ENCODE results near the gene AGER. TPM values are rescaled to one million over a fixed set of nuclear protein-coding genes. Genes with fewer than 3 reads are reported as not detected.
"Not testable (repeated sequence)": the region's sequence is repeated elsewhere in the genome, so short reads cannot be mapped to it uniquely, and the experiment has no call there.

The AGER gene
- polyA plus RNA-seq, 6 donors from 2014 or later: 0.32 to 1.1 (median 0.63) TPM; not detected in 2

DNA sequence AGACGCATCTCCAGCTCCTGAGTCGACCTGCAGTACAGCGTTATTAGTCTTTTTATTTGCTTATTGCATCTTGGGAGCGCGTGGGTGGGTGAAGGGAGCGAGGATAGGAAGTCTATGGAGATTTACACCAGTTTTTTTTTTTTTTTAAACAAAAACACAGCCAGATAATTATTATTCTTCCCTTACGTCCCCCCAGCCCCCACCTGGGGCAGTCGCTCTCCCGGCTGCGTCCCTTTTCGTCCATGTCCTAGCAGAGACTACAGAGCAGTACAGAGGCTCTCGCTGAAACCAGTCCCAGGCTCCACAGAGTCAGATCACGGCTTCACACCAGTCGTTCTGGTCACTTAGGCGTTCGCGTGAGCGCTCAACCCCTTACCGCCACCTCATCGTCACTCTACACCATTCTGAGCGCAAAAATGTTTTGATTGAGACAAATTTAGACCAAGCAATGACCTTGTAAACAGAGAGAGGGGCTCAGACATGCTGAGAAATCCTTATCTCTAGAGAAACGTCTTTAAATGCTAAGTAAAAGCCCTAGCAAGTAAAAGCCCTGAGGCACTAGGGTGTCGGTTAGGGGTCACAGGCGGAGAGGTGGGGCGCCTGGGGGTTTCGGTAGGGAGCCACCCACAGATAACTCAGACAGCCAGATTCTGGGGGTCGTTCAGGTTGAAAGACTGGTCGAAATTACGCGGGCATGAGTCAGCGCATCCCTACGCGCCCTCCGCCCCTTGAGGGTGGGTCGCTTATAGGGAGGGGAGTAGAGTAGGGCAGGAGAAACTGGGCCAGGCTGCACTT is 31.1 kb downstream of the AGER start:
- peaks cover 0 to 8% (median 0%) of the 10 kb centered on the region in 7 donors for H3K9me3 Mint-ChIP-seq
- no peak for DNase-seq
- peaks cover 42 to 63% (median 59%) of the 10 kb centered on the region in 3 donors for H3K27me3 Mint-ChIP-seq
- no peak for ATAC-seq (ENCODE audit: low read depth in 2 of 2)
- peak overlapping the region; percentile 53 to 90 (median 77) for H3K4me3 Mint-ChIP-seq
- peak overlapping the region in 2 of 6 donors; percentile 42 to 71 for H3K27ac Mint-ChIP-seq
- peaks cover 53 to 63% (median 59%) of the 10 kb centered on the region in 3 donors for H3K4me1 Mint-ChIP-seq
- H3K36me3 Mint-ChIP-seq: peaks cover 0 to 18% of the 10 kb centered on the region in 2 donors

DNA sequence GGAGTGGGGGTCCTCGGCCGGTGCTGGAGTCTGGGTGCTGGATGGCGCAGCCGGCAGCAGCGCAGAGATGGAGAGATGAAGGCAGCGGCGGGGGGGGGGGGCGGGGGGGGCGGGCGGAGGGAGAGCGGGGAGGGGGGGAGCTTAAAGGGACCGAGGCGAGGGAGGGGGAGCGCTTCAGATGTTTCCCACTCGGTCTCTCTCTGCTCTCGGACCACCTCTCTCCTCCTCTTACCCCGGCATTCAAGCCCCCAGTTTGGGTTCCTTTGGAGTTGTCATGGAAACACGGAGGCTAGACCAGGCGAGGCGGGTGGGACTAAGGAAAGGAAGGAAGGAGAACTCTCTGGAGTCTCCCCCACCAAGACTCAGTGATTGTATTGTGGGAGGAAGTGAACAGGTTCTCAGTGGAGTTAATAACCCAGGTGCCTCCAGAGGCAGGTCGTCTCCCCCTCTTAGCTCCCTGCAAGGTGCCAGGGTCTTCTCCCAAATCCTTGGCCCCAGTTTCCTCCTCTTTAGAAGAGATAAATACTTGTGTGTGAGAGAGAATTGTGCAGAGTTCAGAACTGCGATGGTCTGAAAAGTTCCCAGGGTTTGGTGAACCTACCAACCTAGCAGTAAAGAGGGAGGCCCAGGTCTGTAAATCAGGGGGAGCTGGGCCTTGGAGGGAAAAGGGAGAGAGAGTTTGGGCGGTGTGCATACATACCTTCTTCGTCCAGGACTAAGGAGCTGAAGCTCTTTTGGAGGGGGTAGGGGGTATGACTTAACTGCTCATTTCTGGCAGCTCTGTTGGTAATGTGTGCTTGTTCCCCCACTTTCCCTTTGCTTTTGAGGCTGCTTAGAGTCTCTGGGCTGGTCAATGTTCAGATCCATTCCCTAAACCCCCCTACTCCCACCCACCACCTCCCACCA is 31.9 kb downstream of the AGER start, which contains the start of gene PRRT1:
Gene PRRT1, minus strand, starts transcription at position 77 of the 906 bp plus-strand sequence. CDS start 112 bp downstream, outside the sequence.
- peak within 1 kb of the TSS in 2 of 6 donors; percentile 54 to 73 for H3K27ac Mint-ChIP-seq
- peaks cover 53 to 66% (median 56%) of the 10 kb centered on the region in 3 donors for H3K4me1 Mint-ChIP-seq
- DNase-seq (no peak), ATAC-seq (ENCODE audit: low read depth in 2 of 2) (no peak)
- H3K36me3 Mint-ChIP-seq: peaks cover 0 to 10% of the 10 kb centered on the region in 2 donors
- peaks cover 50 to 71% (median 61%) of the 10 kb centered on the region in 3 donors for H3K27me3 Mint-ChIP-seq
- peaks cover 0 to 8% (median 0%) of the 10 kb centered on the region in 7 donors for H3K9me3 Mint-ChIP-seq
- peak within 1 kb of the TSS in 7 of 8 donors; percentile 53 to 82 (median 68) for H3K4me3 Mint-ChIP-seq

DNA sequence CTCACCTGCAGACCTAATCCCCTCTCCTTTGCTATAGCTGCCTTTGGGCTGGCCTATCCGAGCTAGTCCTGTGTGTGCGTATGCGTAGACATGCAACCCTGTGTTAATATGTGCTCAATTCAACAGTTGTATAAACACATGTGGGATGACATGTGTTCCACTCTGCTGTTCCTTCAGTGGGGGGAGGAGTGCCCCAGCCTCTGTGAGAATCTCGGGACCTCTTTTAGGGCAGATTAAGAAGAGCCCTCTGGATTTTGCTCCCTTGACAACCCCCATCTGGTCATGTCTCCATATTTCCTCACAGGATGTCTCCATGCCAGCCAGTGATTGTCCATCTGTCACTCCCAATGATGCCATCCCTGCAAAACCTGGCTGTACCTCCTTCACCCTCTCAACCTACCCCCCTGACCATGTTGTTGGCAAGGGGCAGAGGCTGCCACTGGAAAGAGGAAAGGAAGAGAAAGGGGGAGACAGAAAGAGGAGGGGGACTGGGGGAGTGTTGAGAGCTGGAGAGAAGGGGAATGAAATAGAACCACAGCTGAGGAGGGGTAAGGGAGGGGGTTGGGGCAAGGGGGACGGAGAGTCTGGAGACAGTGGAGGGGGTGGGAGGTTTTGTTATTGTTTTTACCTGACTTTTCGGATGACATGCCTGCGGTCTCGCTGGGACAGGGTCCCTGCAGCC is 32.7 kb downstream of the AGER start:
- DNase-seq (no peak), ATAC-seq (ENCODE audit: low read depth in 2 of 2) (no peak)
- Mint-ChIP-seq H3K36me3 (peaks cover 0 to 10% of the 10 kb centered on the region in 2 donors), H3K4me3 (peak overlapping the region in 3 of 8 donors; percentile 9 to 65 (median 29)), H3K27ac (peak overlapping the region in 2 of 6 donors; percentile 54 to 73), H3K4me1 (peaks cover 53 to 66% (median 56%) of the 10 kb centered on the region in 3 donors), H3K27me3 (peaks cover 55 to 79% (median 69%) of the 10 kb centered on the region in 3 donors), H3K9me3 (peaks cover 0 to 8% (median 0%) of the 10 kb centered on the region in 7 donors)

DNA sequence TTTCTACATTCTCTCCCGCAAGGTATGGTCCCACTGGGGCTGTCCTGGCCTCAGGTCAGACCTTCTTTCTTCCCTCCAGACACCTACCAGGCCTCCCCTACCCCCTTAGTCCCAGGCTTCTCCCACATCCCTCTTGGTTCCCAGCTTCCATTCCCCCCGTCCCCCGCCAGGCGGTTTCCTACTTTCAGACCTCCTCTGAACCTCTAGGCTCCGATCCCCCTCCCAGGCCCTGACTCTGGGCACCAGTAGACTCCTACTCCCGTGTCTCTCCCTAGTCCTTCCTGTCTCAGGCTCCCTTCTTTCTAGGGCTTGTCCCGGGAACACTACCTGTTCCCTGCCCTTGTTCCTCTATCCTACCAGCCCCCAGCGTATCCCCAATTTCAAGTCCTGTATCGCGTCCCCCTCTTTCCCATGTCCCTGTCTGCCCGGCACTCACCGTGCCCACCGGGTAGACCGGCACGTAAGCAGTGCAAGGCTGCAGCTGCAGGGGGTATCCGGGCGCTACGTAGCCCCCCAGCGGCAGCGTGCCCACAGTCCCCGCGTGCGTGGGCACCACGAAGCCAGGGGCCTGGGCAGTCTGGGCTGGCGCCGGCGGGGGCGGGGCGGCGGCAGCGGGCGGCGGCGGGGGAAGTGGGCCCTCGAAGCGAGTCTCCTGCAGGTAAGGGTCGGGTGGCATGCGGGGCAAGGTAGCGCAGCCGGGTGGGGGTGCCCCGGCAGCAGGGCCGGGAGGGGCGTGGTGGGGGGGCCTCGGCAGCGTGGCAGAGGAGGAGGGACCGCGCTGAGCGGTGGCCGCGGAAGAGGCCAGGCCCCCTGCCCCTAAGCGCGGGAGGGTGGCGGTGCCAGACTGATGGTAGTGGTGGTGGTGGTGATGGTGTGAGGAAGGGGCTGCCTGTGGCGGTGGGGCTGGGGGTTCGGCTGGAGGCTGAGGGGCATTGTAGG is 33.9 kb downstream of the AGER start:
- Mint-ChIP-seq H3K9me3 (peaks cover 0 to 8% (median 0%) of the 10 kb centered on the region in 7 donors), H3K4me1 (peaks cover 52 to 61% (median 53%) of the 10 kb centered on the region in 3 donors), H3K4me3 (peak overlapping the region in 6 of 8 donors; percentile 4 to 75 (median 64)), H3K27me3 (peaks cover 60 to 86% (median 77%) of the 10 kb centered on the region in 3 donors), H3K27ac (peak overlapping the region in 2 of 6 donors; percentile 59 to 60), H3K36me3 (peaks cover 0 to 10% of the 10 kb centered on the region in 2 donors)
- no peak for DNase-seq
- no peak for ATAC-seq (ENCODE audit: low read depth in 2 of 2)

DNA sequence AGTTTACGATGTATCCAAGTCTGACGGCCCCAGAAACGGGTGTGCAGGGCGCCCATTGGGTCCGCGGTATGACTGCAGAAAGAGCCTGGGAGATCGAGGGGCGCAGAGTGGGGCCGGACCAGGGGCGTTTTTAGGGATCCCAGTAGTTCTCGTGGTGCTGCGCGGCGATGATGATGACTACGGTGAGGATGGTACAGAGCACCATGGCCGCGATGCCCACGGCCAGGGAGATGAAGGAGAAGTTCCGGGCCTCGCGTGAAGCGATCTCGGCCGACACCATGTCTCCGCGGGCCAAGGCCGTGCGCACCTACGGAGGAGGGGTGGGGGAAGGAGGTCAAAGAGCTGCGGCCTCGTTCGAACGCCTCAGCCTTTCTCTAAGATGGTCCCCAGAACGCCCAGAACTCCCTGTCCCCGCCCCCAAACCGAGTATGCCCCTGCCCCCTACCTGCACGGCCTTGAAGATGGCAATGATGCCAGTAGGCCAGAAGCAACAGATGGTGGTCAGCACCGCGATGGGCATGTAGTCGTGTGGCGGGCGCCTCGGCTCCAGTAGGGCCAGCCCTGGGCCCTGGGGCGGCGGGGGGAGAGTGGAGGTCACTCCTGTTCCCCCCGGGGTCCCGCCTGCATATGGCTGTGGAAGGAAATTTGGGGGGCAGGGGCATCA is 34.8 kb downstream of the AGER start:
- H3K36me3 Mint-ChIP-seq: peaks cover 0 to 10% of the 10 kb centered on the region in 2 donors
- peak overlapping the region in 2 of 6 donors; percentile 66 to 72 for H3K27ac Mint-ChIP-seq
- peaks cover 58 to 79% (median 77%) of the 10 kb centered on the region in 3 donors for H3K27me3 Mint-ChIP-seq
- DNase-seq: no peak
- peaks cover 0 to 8% (median 0%) of the 10 kb centered on the region in 7 donors for H3K9me3 Mint-ChIP-seq
- H3K4me3 Mint-ChIP-seq: peak overlapping the region; percentile 78 to 90 (median 83)
- ATAC-seq (ENCODE audit: low read depth in 2 of 2): peak; percentile 11 to 23
- peaks cover 42 to 52% (median 43%) of the 10 kb centered on the region in 3 donors for H3K4me1 Mint-ChIP-seq

DNA sequence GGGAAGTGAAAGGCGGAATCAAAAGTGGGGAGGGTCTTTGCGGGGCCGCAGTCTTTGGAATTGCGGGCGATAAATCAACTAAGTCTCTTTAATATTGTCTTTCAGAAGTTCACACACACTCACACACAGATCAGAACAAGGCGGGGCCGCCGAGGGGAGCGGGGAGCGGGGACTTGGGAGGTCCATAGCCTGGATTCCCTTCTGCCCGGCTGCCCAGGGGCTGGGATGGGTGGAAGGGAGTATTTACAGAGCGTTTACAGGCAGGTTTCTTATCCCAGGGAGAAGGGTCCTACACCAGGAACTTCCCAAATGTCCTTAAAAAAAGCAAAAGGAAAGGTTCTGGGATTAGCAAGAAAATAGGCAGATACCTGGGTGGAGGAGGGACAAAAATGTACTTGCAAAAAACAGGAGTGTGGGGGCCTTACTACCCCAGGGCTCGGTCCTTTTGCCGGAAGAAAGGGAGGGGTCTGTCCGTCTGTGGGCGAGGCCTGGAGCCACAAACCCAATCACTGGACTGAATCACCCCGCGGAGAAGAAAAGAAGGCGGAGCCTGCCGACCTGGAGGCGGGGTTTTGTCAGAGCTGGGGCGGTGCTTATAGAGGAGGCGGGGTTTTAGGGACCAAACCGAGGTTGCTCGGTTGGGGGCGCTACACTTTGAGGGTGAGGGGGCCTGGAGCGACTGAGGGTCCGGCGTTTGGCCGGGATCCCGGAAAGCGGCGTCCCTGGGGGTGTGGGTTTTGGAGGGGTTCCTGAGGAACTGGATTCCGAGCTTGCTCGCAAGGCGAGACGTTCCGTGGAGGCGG is 35.6 kb downstream of the AGER start:
- ATAC-seq (ENCODE audit: low read depth in 2 of 2) (peak; percentile 75 to 78), DNase-seq (peak; percentile 50)
- peaks cover 0 to 8% (median 0%) of the 10 kb centered on the region in 7 donors for H3K9me3 Mint-ChIP-seq
- peak overlapping the region; percentile 78 to 90 (median 83) for H3K4me3 Mint-ChIP-seq
- peaks cover 36 to 44% (median 36%) of the 10 kb centered on the region in 3 donors for H3K4me1 Mint-ChIP-seq
- peaks cover 58 to 77% (median 73%) of the 10 kb centered on the region in 3 donors for H3K27me3 Mint-ChIP-seq
- H3K27ac Mint-ChIP-seq: peak overlapping the region in 4 of 6 donors; percentile 66 to 76 (median 70)
- peaks cover 0 to 10% of the 10 kb centered on the region in 2 donors for H3K36me3 Mint-ChIP-seq

DNA sequence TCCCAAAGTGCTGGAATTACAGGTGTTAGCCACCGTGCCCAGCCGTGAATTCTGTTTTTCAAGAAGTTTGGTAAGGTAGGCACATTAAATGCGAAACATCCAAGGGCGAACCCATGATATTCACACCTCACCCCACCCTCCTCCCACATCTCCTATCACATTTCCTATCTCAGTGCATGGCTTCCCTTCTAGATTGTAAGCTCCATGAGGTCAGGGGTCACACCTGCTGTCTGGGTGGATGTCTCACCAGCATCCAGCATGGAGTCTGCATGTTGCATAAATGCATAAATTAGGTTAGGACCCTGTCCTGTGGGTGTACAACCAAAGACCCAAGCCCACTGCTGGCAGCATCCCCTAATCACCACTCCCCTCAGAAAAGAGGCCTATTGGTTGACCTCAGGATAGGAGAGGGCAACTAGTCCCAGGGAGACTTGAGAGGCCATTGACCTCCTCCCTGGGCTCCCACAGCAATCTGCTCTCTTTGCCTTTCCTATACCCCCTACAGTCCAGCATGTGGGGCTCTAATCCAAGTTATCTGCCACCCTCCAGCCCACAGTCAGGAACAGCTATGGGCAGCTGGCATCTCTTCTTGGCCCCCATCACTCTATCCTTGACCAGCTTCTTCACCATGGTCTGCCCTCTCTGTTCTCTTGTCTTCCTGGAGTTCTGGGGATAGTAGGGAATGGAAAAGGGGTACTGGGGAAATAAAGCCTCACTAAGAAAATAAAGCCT is 36.5 kb downstream of the AGER start:
- Mint-ChIP-seq H3K4me3 (peak overlapping the region in 1 of 8 donors; percentile 80), H3K27me3 (peaks cover 53 to 70% (median 68%) of the 10 kb centered on the region in 3 donors), H3K36me3 (peaks cover 0 to 10% of the 10 kb centered on the region in 2 donors), H3K4me1 (peaks cover 27 to 37% (median 28%) of the 10 kb centered on the region in 3 donors), H3K27ac (no peak overlapping the region), H3K9me3 (peaks cover 0 to 8% (median 0%) of the 10 kb centered on the region in 7 donors)
- DNase-seq (no peak), ATAC-seq (ENCODE audit: low read depth in 2 of 2) (no peak)

DNA sequence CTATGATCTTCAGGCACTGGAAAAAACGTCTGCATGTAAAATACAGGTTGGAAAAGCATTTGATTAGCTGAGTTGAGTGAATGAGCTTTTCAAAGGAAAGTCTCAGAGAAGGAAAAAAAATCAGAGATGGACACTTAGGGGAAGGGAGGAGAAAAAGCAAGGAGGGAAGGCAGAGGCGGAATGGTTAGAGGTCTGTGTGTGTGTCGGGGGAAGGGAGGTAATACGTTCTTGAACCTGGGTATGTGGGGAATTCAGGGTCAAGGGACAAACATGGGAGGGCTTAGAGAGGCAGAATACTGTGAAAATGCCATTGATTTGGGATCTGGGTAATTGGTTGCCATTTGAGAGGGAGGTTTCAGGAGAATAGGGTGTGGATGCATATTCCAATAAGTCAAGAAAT is 37.4 kb downstream of the AGER start:
- Mint-ChIP-seq H3K4me1 (peaks cover 25 to 31% (median 27%) of the 10 kb centered on the region in 3 donors), H3K27ac (peak overlapping the region in 1 of 6 donors; percentile 0), H3K36me3 (peaks cover 0 to 10% of the 10 kb centered on the region in 2 donors), H3K27me3 (peaks cover 50 to 70% (median 67%) of the 10 kb centered on the region in 3 donors), H3K9me3 (peaks cover 0 to 8% (median 0%) of the 10 kb centered on the region in 7 donors), H3K4me3 (no peak overlapping the region)
- no peak for ATAC-seq (ENCODE audit: low read depth in 2 of 2)
- no peak for DNase-seq

DNA sequence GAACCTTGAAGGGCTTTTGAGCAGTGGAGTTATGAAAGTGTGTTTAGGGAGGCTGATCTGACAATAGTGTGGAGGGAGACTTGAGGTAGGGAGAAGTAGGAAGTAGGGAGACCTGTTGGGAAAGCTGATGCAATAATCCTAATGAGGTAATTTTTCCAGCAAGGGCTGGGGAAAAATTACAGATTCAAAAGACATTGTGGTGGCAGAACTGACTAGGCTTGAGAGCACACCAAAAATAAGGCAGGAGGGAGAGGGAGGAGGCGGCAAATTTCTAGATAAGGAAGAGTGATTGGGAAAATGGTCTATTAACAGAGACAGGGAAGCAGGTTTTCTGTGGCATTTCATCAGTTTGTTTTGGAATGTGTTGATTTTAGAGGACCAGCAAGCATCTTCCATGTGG is 37.8 kb downstream of the AGER start:
- Mint-ChIP-seq H3K4me3 (no peak overlapping the region), H3K27me3 (peaks cover 48 to 70% (median 66%) of the 10 kb centered on the region in 3 donors), H3K4me1 (peaks cover 25 to 27% (median 26%) of the 10 kb centered on the region in 3 donors), H3K36me3 (peaks cover 0 to 10% of the 10 kb centered on the region in 2 donors), H3K9me3 (peaks cover 0 to 8% (median 0%) of the 10 kb centered on the region in 7 donors), H3K27ac (peak overlapping the region in 1 of 6 donors; percentile 47)
- ATAC-seq (ENCODE audit: low read depth in 2 of 2) (no peak), DNase-seq (no peak)

DNA sequence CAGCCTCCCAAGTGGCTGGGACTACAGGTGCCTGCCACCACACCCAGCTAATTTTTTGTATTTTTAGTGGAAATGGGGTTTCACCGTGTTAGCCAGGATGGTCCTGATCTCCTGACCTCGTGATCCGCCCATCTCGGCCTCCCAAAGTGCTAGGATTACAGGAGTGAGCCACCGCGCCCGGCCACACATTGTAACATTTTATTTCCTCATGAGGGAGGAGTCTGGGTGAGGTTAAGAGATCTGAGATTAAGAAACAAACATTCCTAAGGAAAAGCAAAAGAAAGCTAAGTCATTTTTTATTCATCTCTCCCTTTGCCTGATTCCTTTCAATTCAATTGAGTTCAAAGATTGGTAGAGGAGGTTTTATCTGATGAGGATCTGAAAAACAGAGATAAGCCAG is 39.8 kb downstream of the AGER start:
- DNase-seq; H3K4me3 Mint-ChIP-seq; ATAC-seq (ENCODE audit: low read depth in 2 of 2); H3K9me3 Mint-ChIP-seq: not testable (repeated sequence)
- H3K27me3 Mint-ChIP-seq: peaks cover 40 to 57% (median 52%) of the 10 kb centered on the region in 3 donors
- H3K36me3 Mint-ChIP-seq: peaks cover 0 to 10% of the 10 kb centered on the region in 2 donors
- peaks cover 13 to 18% (median 15%) of the 10 kb centered on the region in 3 donors for H3K4me1 Mint-ChIP-seq
- peak overlapping the region in 1 of 6 donors; percentile 15 for H3K27ac Mint-ChIP-seq

All from naive B cell (primary cell).